HG03439 (cell line): Measurements from ENCODE around the gene FBXL17.

Source experiments
- ATAC-seq: cut with Tn5 transposase; IDR thresholded peaks from one replicate; pipeline ENCODE4 v1.9.1; 2021; ENCODE audit warnings: mild to moderate bottlenecking, moderate library complexity; ENCODE audit not compliant: unreplicated experiment

The FBXL17 gene

GRCh38 chr5:108101821-108102220, 280.1 kb downstream of the FBXL17 start:
- ATAC-seq: no peak

DNA sequence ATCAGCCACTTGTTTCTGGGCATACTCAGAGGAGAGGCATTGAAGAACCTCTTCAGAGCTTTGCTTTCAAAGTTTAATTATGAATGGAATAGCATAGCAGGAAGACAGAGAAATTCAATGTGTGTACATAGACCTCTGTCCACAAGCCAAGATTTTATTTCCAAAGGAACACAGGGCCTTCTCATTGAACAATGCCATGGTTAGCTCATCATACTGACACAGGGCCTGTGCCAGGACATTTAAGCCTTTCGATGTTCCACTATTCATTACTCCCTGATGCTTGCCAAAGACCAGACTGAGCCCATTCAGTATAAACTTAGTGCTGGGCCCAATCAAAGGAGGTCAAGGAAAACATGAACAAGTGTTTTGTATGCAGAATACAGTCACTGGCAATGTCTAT, 280.8 kb downstream of the FBXL17 start:
- no peak for ATAC-seq

DNA sequence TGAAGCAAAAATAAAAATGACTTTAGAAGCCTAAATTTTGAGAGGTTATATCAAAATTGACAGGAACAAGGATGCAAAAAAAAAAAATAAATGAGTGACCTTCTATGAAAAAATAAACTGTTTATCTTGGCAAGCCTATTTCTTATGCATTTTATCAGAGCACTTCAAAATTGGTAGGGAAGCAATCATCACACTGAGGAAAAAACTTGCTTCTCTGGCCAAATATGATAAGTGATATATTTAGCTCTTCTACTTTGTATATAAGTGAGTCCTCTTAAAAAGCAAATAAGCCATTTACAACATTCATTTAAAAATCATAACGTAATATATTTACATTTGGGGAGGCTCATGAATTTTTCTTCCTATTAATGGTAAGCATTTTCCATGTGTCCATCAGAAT, 287.1 kb downstream of the FBXL17 start:
- ATAC-seq: no peak

DNA sequence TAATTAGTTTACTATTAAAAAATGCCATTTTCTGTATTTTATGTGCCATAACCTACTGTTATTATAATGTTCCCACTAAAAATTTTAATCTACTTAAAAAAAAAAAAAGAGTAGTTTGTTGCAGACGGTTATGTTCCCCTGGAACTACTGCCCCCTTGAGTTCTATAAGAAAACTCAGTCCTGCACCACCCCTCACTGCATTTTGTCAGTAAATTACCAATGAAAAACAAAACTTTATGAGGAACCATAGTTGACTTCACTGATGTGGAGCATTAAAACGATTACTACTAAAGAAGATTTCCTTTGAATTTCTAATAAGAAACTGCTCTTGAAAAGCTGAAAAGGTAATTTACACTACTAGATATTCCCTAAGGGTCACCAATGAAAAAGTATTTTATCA, 288.7 kb downstream of the FBXL17 start:
- ATAC-seq: no peak

GRCh38 chr5:108090946-108091345, 291.0 kb downstream of the FBXL17 start:
- no peak for ATAC-seq

GRCh38 chr5:108084105-108084504, 297.8 kb downstream of the FBXL17 start:
- ATAC-seq: no peak

GRCh38 chr5:108083232-108083631, 298.7 kb downstream of the FBXL17 start:
- ATAC-seq: no peak

- no peak for ATAC-seq
These were observed 300.2 kb downstream of the FBXL17 start for GRCh38 chr5:108081707-108082106.

GRCh38 chr5:108079753-108080152, 302.1 kb downstream of the FBXL17 start:
- no peak for ATAC-seq

GRCh38 chr5:108078882-108079281, 303.0 kb downstream of the FBXL17 start:
- ATAC-seq: no peak

DNA sequence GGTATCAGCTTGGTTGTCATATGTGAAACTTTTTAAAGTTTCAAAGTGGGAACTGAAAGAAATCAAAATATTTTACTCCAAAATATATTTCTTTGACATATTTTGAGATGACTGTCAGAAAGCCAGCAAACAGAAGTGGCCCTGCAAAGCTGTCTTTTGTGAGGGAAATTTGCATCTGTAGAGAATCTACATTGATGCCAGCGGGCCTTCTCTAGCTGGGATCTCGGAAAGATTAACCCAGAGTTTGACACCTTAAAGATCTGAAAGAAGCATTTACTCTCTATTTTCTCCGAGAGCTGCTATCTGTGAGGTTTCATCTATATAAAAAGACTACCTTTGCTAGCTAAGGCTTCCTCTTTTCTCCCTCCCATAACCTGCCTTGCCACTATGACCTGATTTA, 303.6 kb downstream of the FBXL17 start:
- ATAC-seq: no peak

- ATAC-seq: no peak
These were observed 307.3 kb downstream of the FBXL17 start for GRCh38 chr5:108074626-108075025.

- no peak for ATAC-seq
These were observed 317.6 kb downstream of the FBXL17 start for GRCh38 chr5:108064302-108064701.

DNA sequence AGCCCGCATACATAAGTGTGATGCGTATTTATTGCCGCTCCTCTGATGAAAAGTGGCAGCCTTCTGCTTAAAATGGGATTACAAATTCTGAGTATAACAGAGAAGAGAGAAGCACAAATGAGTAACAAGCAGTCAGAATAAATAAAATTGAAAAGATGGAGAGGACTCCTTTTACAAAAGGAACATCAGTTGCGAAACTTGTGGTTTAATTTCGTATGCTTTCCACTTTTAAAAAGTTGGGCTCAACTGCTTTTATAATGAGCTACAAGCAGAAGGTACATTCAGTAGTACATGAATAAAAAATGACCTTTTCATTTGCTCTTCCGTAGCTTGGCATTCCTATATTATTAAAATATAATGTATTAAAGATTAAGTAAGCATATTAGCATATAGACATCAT, 320.0 kb downstream of the FBXL17 start:
- ATAC-seq: no peak

- no peak for ATAC-seq
These were observed 321.6 kb downstream of the FBXL17 start for GRCh38 chr5:108060340-108060739.

DNA sequence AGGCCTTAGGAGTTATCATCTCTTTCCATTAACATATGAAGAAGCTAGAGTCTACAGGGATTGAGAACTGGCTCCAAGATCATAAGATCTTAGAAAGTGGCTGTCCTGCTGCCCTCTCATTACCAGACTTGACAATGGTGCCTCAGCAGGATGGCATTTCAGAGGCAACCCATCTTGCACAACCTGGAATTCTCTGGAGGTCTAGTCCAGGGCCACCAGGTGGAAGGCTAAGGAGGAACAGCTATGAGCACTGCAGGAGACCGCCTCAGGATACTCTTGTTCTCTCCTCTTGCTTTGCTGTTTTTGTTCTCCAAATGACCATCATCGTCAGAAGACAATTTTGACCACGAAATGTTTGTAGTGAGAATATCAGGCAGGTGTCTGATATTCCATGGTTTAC, 322.6 kb downstream of the FBXL17 start:
- no peak for ATAC-seq

DNA sequence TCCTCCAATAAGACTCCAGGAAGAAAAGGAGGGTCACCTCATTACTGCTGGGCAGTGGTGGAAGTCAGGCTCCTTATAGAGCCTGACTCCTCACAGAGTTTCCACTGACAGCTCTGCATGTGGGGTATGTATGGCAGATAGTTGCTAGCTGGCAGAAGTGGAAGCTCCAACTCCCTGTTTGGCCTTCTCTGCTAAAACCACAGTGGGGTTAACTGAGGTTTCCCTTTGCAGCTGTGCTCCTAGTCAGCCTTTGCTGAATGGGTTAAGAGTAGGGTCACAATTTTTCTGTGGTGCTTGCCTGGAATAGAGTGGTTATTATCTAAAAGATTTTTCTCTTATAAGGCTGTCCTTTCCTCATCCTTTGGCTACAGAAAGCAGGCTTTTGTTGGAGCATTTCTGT, 327.5 kb downstream of the FBXL17 start:
- no peak for ATAC-seq

- ATAC-seq: no peak
These were observed 334.8 kb downstream of the FBXL17 start for GRCh38 chr5:108046955-108047670.

GRCh38 chr5:108036482-108036881, 345.4 kb downstream of the FBXL17 start:
- no peak for ATAC-seq

DNA sequence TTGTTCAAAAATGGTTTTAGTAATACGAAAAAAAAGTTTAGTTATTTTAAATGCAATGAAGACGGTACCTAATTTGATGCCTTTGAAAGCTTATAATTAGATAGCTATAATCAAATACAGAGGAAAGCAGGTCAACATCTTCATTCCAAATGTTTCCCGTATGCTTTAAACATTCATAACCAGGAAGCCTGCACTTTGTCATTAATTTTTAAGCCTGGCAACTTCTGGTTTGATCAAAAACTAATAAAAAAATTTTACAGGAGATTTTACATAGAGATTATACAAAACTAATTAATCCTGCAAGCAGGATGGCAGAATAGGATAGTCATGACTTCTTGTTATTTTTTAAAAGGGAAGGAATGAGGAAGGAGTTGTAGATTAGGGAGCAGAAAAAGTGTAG, 353.0 kb downstream of the FBXL17 start:
- ATAC-seq: no peak

DNA sequence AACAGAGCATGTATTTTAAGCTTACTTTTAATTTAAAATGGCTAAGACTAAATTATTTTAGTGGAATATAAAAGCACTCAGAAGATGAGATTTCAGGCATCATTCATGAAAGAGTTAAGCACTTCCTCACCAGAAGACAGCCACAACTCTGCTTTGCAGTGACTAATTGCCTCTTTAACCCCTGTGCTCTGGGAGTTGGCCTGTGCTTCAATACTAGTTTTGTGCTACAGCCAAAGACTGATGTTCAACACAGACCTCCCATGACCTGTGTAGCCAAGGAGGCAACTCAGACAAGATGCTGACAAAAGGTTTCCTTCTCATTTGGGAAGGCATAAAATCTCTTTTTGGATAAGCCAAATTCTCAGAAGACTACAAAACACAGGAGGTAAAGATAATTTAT, 353.5 kb downstream of the FBXL17 start:
- no peak for ATAC-seq

DNA sequence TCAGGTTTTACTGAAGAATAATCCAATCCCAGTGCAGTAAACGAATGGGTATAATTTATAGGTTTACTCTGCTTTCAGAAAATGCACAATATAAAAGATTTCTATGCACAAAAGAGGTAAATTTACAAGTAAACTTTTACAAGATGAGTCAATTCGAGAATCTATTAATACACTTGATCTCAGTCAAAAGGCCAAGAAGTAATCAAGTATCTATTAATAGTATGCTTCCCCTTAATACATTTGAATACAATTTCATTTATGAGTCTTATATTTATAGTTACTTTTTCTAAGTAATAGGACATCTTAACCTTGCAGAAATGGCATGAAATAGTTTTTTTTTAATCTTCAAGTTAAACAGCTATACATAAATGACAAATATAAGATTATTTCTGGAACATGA, 355.9 kb downstream of the FBXL17 start:
- no peak for ATAC-seq

- no peak for ATAC-seq
These were observed 356.9 kb downstream of the FBXL17 start for GRCh38 chr5:108024986-108025385.
